Measurements from ENCODE around the gene DUSP22.

GRCh38 chr6:367298-367794 lies 75.1 kb downstream of the DUSP22 start:
- TF ChIP-seq, protein P1, sequence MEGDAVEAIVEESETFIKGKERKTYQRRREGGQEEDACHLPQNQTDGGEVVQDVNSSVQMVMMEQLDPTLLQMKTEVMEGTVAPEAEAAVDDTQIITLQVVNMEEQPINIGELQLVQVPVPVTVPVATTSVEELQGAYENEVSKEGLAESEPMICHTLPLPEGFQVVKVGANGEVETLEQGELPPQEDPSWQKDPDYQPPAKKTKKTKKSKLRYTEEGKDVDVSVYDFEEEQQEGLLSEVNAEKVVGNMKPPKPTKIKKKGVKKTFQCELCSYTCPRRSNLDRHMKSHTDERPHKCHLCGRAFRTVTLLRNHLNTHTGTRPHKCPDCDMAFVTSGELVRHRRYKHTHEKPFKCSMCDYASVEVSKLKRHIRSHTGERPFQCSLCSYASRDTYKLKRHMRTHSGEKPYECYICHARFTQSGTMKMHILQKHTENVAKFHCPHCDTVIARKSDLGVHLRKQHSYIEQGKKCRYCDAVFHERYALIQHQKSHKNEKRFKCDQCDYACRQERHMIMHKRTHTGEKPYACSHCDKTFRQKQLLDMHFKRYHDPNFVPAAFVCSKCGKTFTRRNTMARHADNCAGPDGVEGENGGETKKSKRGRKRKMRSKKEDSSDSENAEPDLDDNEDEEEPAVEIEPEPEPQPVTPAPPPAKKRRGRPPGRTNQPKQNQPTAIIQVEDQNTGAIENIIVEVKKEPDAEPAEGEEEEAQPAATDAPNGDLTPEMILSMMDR (IDR thresholded peaks at IDR 0.05), result no peak
- TF ChIP-seq EP300 (IDR thresholded peaks at IDR 0.05), result no peak
- no peak for TF ChIP-seq POLR2A (IDR thresholded peaks at IDR 0.05)
